Lung (tissue), 12 donors: ENCODE results near the gene VASH1. TPM values are rescaled to one million over a fixed set of nuclear protein-coding genes. Genes with fewer than 3 reads are reported as not detected.
"Not testable (repeated sequence)": the region's sequence is repeated elsewhere in the genome, so short reads cannot be mapped to it uniquely, and the experiment has no call there.

ENCODE experiments used
- ATAC-seq: fragments of 200-7000 bp; cut with Tn5 transposase; one replicate; pipeline ENCODE4 v1.9.1; 2020; ENCODE audit warnings: moderate number of reproducible peaks; ENCODE audit not compliant: insufficient read depth, low FRiP score
- DNase-seq, 3 donors: peaks; one replicate each; pipeline ENCODE4 v3.0.0-alpha.2; 2013 to 2017
- H3K27ac ChIP-seq, 2 donors: one replicate each; pipeline ENCODE4 v1.5.1; 2013; ENCODE audit warnings: mild to moderate bottlenecking in 2 of 2, moderate library complexity in 2 of 2, control low read depth in 1 of 2, inconsistent platforms in 1 of 2, low read depth in 1 of 2, low read length in 1 of 2
- H3K27me3 ChIP-seq, 3 donors: one replicate each; pipeline ENCODE4 v1.5.1; 2013; ENCODE audit warnings: low read length in 2 of 3; ENCODE audit not compliant: control insufficient read depth in 3 of 3, insufficient read depth in 3 of 3
- H3K36me3 ChIP-seq, 4 donors: one replicate each; pipeline ENCODE4 v1.5.1; 2013; ENCODE audit warnings: low read length in 4 of 4, mild to moderate bottlenecking in 1 of 4, moderate library complexity in 1 of 4; ENCODE audit not compliant: control insufficient read depth in 4 of 4, insufficient read depth in 4 of 4
- H3K4me1 ChIP-seq, 5 donors: one replicate each; pipeline ENCODE4 v1.5.1; 2013; ENCODE audit warnings: low read length in 5 of 5, mild to moderate bottlenecking in 2 of 5, moderate library complexity in 1 of 5; ENCODE audit not compliant: control insufficient read depth in 5 of 5, insufficient read depth in 5 of 5
- H3K4me3 ChIP-seq: one replicate; pipeline ENCODE4 v1.5.1; 2013; ENCODE audit warnings: mild to moderate bottlenecking, control low read depth, moderate library complexity
- H3K9ac ChIP-seq, 2 donors: one replicate each; pipeline ENCODE4 v1.5.1; 2013; ENCODE audit warnings: low read length in 2 of 2, control low read depth in 1 of 2; ENCODE audit not compliant: insufficient read depth in 1 of 2
- H3K9me3 ChIP-seq, 4 donors: one replicate each; pipeline ENCODE4 v1.5.1; 2013; ENCODE audit warnings: low read length in 3 of 4, mild to moderate bottlenecking in 1 of 4, moderate library complexity in 1 of 4; ENCODE audit not compliant: control insufficient read depth in 4 of 4, insufficient read depth in 3 of 4
- WGBS, 2 donors: extraction: QIAGEN DNeasy Blood & Tissue Kit; methylation state at CpG; one replicate each; pipeline ENCODE4 v1.1.7; 2013; 5-methylcytosine and 5-hydroxymethylcytosine counted together
- polyA plus RNA-seq, 2 donors: library from polyadenylated mRNA; stranded (reverse); fragments of 200-250 nt; gene quantifications; one replicate each; pipeline ENCODE4 v1.2.1, GENCODE V29; 2013
- total RNA-seq, 2 donors: library from RNA; depleted of rRNA in 1 of 2; stranded (reverse); fragments of >200 nt in 1 of 2; gene quantifications; one replicate each; pipeline ENCODE4 v1.2.1, GENCODE V29; 2014 to 2021
- TF ChIP-seq, protein P1 (sequence below): IDR thresholded peaks from 2 replicates; pipeline ENCODE4 v1.5.1; 2012; ENCODE audit warnings: mild to moderate bottlenecking; ENCODE audit errors: control extremely low read depth, extremely low read depth
- donor health status: control.
- donor health status: control.
- donor health status: Bipolar disorder and iron deficiency.
- donor health status: healthy.
- donor health status: DM: yes; HTN: yes; CAD: no.

Gene VASH1
- total and polyA plus RNA-seq, 4 donors = 10.5 to 25.4 (median 18.0) TPM

GRCh38 chr14:76720382-76720813 is 40.9 kb upstream of the VASH1 start:
- TF ChIP-seq, protein P1, sequence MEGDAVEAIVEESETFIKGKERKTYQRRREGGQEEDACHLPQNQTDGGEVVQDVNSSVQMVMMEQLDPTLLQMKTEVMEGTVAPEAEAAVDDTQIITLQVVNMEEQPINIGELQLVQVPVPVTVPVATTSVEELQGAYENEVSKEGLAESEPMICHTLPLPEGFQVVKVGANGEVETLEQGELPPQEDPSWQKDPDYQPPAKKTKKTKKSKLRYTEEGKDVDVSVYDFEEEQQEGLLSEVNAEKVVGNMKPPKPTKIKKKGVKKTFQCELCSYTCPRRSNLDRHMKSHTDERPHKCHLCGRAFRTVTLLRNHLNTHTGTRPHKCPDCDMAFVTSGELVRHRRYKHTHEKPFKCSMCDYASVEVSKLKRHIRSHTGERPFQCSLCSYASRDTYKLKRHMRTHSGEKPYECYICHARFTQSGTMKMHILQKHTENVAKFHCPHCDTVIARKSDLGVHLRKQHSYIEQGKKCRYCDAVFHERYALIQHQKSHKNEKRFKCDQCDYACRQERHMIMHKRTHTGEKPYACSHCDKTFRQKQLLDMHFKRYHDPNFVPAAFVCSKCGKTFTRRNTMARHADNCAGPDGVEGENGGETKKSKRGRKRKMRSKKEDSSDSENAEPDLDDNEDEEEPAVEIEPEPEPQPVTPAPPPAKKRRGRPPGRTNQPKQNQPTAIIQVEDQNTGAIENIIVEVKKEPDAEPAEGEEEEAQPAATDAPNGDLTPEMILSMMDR = no peak
- Histone ChIP-seq H3K27me3 (no peaks in the 10 kb centered on the region), H3K27ac (peak overlapping the region; percentile 9 to 17), H3K4me1 (peaks cover 0 to 16% (median 4%) of the 10 kb centered on the region in 5 donors), H3K36me3 (no peaks in the 10 kb centered on the region), H3K9ac (no peak overlapping the region), H3K9me3 (peaks cover 0 to 2% (median 0%) of the 10 kb centered on the region in 4 donors), H3K4me3 (no peak overlapping the region)
- no peak for ATAC-seq
- WGBS, 2 donors = 7 to 35% methylated on average over 3 of the region's 3 CpGs
- peak; percentile 73 to 82 (median 75) for DNase-seq

GRCh38 chr14:76721506-76721905 is 39.8 kb upstream of the VASH1 start:
- not testable (repeated sequence) for H3K4me3 ChIP-seq, H3K9me3 ChIP-seq, H3K27ac ChIP-seq, ATAC-seq, H3K27me3 ChIP-seq, DNase-seq, H3K9ac ChIP-seq, H3K36me3 ChIP-seq
- 95 to 96% methylated on average over 11 of the region's 11 CpGs for WGBS, 2 donors
- H3K4me1 ChIP-seq = peaks cover 0 to 15% (median 0%) of the 10 kb centered on the region in 5 donors

- Histone ChIP-seq H3K9me3 (peaks cover 0 to 2% (median 0%) of the 10 kb centered on the region in 4 donors), H3K36me3 (no peaks in the 10 kb centered on the region), H3K9ac (no peak overlapping the region), H3K4me3 (no peak overlapping the region), H3K27me3 (no peaks in the 10 kb centered on the region), H3K4me1 (peaks cover 0 to 10% (median 0%) of the 10 kb centered on the region in 5 donors), H3K27ac (no peak overlapping the region)
- WGBS, 2 donors = 63 to 79% methylated on average over 8 of the region's 8 CpGs
- no peak for ATAC-seq
- DNase-seq = no peak
- TF ChIP-seq, protein P1 = no peak
Observed at GRCh38 chr14:76724651-76725550, 36.4 kb upstream of the VASH1 start.

DNA sequence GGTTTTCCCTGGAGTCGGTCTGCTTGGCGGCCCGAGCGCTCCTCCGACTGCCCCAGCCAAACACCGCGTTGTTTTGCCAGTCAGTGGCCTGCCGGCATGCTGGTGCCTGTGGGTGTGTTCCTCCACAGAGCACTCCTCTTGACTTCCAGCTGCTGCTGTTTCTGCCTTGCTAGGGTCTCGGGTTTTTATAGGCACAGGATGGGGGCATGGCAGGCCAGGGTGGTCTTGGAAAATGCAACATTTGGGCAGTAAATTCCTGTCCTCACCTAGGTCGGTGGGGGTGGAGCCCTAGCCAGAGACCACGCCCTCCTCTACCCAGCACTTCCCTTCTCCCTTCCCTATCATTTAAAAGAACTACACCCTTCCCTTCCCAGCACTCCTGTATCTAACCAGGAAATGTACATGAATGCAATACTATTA is 34.7 kb upstream of the VASH1 start:
- Histone ChIP-seq H3K27ac (peak overlapping the region; percentile 20 to 28), H3K9ac (no peak overlapping the region)

More for the DNA sequence above, 34.7 kb upstream of the VASH1 start:
- H3K4me1 ChIP-seq = peaks cover 0 to 10% (median 0%) of the 10 kb centered on the region in 5 donors
- WGBS, 2 donors = 58 to 74% methylated on average over 11 of the region's 11 CpGs
- peaks cover 0 to 2% (median 0%) of the 10 kb centered on the region in 4 donors for H3K9me3 ChIP-seq
- TF ChIP-seq, protein P1 = no peak
- no peaks in the 10 kb centered on the region for H3K36me3 ChIP-seq
- no peak for DNase-seq
- no peaks in the 10 kb centered on the region for H3K27me3 ChIP-seq
- no peak for ATAC-seq
- H3K4me3 ChIP-seq = no peak overlapping the region
